ENCODE results near the gene LSM14B. TPM values are rescaled to one million over a fixed set of nuclear protein-coding genes. Genes with fewer than 3 reads are reported as not detected.

LSM14B gene
- total RNA-seq, 1 experiment from 2014 or later: 51.3 TPM

DNA sequence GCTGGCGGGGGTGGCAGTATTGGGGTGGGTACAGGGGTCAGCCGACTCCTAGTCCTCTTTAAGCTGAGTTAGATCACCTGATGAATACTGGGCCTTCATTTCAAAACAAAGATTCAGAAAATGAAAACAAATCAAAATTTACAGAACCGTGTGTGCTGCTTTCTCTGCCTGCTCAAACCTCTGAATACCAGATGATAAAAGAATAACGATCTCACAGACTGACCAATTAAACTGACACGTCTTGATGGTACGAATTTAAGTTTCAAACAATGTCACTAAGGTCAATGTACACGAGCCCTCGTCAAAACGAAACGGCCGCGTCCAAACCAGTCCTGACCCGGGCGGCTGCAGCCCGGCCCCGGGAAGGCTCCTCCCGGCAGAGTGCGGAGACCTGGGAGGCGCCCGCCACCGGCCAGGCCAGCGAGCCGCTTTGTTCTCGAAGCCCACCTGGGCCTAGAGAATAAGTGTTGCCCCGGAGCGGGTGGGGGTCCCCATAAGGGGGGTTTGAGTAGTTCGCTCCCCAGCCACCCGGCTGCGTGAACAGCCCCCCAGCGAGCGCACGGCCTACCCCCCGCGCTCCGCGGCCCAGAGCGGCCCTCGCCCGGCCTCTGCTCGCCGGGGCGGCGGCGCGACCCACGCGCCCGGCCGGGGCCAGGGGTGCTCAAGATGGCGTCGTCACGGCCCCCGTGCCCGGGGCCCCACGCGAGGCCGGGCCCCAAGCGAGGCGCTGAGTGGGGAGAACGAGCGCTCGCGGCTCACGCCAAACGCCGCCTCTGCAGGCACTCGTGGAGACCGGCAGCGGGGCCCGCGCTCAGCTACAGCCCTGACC, 20.2 kb downstream of the LSM14B start:
- H2AFZ ChIP-seq (ENCODE audit: low read depth, low read length, poor library complexity, severe bottlenecking): no peak overlapping the region
- ChIA-PET RAD21 (ENCODE audit: low non-redundant PET in 1 of 2, low total read pairs in 2 of 2, uncharacterized antibody in 2 of 2, unreplicated experiment in 2 of 2) (no interaction called here), CTCF (interaction anchor here (0.7 to 1.7 kb wide), 3 partner anchors 14 to 131 kb away, joined by 3 to 5 read pairs (median 4); no protein-coding TSS in a partner anchor), POLR2A (no interaction called here)
- no peaks in the 10 kb centered on the region for H3K27me3 ChIP-seq (ENCODE audit: insufficient read depth, low read length)
- intact Hi-C loops (cut with micrococcal nuclease): no loop called here
- DNase-seq (ENCODE audit: low read depth, low spot score): no peak
- no peaks in the 10 kb centered on the region for H3K9me2 ChIP-seq (ENCODE audit: insufficient read depth)
- BruUV-seq (replicated peaks): no TSS peak
- TF ChIP-seq, protein P1, sequence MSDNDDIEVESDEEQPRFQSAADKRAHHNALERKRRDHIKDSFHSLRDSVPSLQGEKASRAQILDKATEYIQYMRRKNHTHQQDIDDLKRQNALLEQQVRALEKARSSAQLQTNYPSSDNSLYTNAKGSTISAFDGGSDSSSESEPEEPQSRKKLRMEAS (IDR thresholded peaks at IDR 0.05): no peak
- no peak for TF ChIP-seq ZNF274 (IDR thresholded peaks at IDR 0.05; ENCODE audit: low read depth, low read length)
- TF ChIP-seq EZH2 (IDR thresholded peaks at IDR 0.05): no peak
- peaks cover 89% of the 10 kb centered on the region for H3K79me2 ChIP-seq (ENCODE audit: insufficient read depth, low read length)
- peaks cover 27 to 54% of the 10 kb centered on the region in 2 experiments for H3K36me3 ChIP-seq (ENCODE audit: control insufficient read depth in 1 of 2, insufficient read depth in 2 of 2, low read length in 2 of 2)
- peak overlapping the region; percentile 65 to 87 for H3K4me3 ChIP-seq (replicated peaks in 1 of 2; ENCODE audit: low read depth in 1 of 2, low read length in 2 of 2)
- peak overlapping the region; percentile 91 for H3K9ac ChIP-seq (ENCODE audit: low read length)
- H3K27ac ChIP-seq (ENCODE audit: low read depth, low read length): peak overlapping the region; percentile 97
- peaks cover 13 to 23% of the 10 kb centered on the region in 2 experiments for H3K4me1 ChIP-seq (ENCODE audit: control insufficient read depth in 1 of 2, insufficient read depth in 2 of 2, low read length in 2 of 2)
- no peaks in the 10 kb centered on the region for H3K9me3 ChIP-seq (ENCODE audit: control insufficient read depth in 1 of 2, insufficient read depth in 1 of 2, low read depth in 1 of 2, low read length in 2 of 2)
- peak; percentile 6 for ATAC-seq
- H3K4me2 ChIP-seq (ENCODE audit: low read length): peak overlapping the region; percentile 90
- H4K20me1 ChIP-seq (ENCODE audit: insufficient read depth): peaks cover 38% of the 10 kb centered on the region; the same call in 1 of the 2 replicates

DNA sequence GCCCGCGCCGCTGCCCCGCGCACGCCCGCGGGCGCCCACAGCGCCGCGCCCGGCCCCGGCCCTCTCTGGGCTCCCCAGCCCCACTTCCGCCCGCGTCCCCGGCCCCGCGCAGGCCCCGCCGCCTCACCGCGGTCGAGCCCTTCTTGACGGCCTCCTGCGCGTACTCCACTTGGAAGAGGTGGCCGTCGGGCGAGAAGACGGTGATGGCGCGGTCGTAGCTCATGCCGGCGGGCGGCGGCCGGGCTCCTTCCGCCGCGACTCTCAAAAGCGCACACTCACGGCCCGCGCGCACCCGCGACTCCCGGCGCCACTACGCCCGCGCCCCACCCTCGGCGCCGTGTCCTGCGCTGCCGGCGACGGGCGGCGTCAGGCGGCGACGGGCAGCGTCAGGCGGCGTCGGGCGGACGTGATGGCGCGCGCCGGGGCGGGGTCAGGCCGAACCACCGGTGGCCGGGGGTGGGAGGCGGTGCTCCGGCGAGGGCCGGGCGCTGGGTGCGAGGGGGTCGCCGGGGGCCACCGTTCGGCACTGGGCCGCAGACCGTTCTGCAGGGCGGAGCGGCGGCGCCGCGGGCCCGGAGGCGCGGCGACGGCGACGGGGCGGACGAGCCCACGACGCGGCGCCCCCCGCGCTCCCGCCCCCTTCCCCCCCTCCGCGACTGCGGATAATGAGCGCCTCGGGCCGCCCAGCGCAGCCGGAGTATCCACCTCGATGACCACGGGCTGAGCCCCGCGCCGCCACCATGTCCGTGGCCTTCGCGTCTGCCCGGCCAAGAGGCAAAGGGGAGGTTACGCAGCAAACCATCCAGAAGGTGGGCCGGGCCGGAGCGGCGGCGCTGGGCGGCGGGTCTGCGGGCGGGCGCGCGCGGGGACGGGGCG, 21.0 kb downstream of the LSM14B start, which contains the start of the genes PSMA7 and SS18L1:
Gene PSMA7 (minus strand): TSS at position 314 of the 876 bp plus-strand sequence. CDS start 91 bp downstream, at position 223.
Gene SS18L1 (plus strand): TSS at position 689 of the 876 bp plus-strand sequence. CDS start 52 bp downstream, at position 741.
- H3K27ac ChIP-seq (ENCODE audit: low read depth, low read length): peak within 1 kb of the TSS; percentile 97
- intact Hi-C loops (cut with micrococcal nuclease): no loop called here
- H3K27me3 ChIP-seq (ENCODE audit: insufficient read depth, low read length): no peaks in the 10 kb centered on the region
- no peaks in the 10 kb centered on the region for H3K9me2 ChIP-seq (ENCODE audit: insufficient read depth)
- H4K20me1 ChIP-seq (ENCODE audit: insufficient read depth): peaks cover 35% of the 10 kb centered on the region; the same call in 1 of the 2 replicates
- CTCF ChIA-PET: interaction anchor here (0.7 kb wide), 1 partner anchor 132 kb away, joined by 3 read pairs; no protein-coding TSS in a partner anchor
- peak within 1 kb of the TSS; percentile 91 for H3K9ac ChIP-seq (ENCODE audit: low read length)
- H3K79me2 ChIP-seq (ENCODE audit: insufficient read depth, low read length): peaks cover 88% of the 10 kb centered on the region
- no peak within 1 kb of the TSS for H2AFZ ChIP-seq (ENCODE audit: low read depth, low read length, poor library complexity, severe bottlenecking)
- TF ChIP-seq TCF7L2 (IDR thresholded peaks at IDR 0.05; ENCODE audit: borderline replicate concordance, extremely low read depth, insufficient read depth, insufficient read length): no peak
- peak; percentile 54; the same call in 1 of the 2 replicates for TF ChIP-seq SP1 (IDR thresholded peaks at IDR 0.05; ENCODE audit: low read depth)
- TF ChIP-seq, protein P2, sequence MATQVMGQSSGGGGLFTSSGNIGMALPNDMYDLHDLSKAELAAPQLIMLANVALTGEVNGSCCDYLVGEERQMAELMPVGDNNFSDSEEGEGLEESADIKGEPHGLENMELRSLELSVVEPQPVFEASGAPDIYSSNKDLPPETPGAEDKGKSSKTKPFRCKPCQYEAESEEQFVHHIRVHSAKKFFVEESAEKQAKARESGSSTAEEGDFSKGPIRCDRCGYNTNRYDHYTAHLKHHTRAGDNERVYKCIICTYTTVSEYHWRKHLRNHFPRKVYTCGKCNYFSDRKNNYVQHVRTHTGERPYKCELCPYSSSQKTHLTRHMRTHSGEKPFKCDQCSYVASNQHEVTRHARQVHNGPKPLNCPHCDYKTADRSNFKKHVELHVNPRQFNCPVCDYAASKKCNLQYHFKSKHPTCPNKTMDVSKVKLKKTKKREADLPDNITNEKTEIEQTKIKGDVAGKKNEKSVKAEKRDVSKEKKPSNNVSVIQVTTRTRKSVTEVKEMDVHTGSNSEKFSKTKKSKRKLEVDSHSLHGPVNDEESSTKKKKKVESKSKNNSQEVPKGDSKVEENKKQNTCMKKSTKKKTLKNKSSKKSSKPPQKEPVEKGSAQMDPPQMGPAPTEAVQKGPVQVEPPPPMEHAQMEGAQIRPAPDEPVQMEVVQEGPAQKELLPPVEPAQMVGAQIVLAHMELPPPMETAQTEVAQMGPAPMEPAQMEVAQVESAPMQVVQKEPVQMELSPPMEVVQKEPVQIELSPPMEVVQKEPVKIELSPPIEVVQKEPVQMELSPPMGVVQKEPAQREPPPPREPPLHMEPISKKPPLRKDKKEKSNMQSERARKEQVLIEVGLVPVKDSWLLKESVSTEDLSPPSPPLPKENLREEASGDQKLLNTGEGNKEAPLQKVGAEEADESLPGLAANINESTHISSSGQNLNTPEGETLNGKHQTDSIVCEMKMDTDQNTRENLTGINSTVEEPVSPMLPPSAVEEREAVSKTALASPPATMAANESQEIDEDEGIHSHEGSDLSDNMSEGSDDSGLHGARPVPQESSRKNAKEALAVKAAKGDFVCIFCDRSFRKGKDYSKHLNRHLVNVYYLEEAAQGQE (IDR thresholded peaks at IDR 0.05; ENCODE audit: low read depth): no peak
- TF ChIP-seq POLR2A (IDR thresholded peaks at IDR 0.05; ENCODE audit: borderline replicate concordance, extremely low read depth, insufficient read depth, insufficient read length): peak; percentile 64
- peak; percentile 73 for TF ChIP-seq POLR2AphosphoS5 (IDR thresholded peaks at IDR 0.05; ENCODE audit: low read depth, low read length)
- TF ChIP-seq YY1 (IDR thresholded peaks at IDR 0.05; ENCODE audit: extremely low read depth, insufficient replicate concordance, low read depth, low read length): peak; percentile 66
- peak; percentile 85 for TF ChIP-seq SIN3A (IDR thresholded peaks at IDR 0.05; ENCODE audit: low read depth)
- peak; percentile 97 for TF ChIP-seq ZFX (IDR thresholded peaks at IDR 0.05)
- TF ChIP-seq, protein P1 (IDR thresholded peaks at IDR 0.05): no peak; the same call in 1 of the 2 replicates
- no peak for TF ChIP-seq EZH2phosphoT487 (IDR thresholded peaks at IDR 0.05; ENCODE audit: borderline replicate concordance)
- peaks cover 21 to 46% of the 10 kb centered on the region in 2 experiments for H3K36me3 ChIP-seq (ENCODE audit: control insufficient read depth in 1 of 2, insufficient read depth in 2 of 2, low read length in 2 of 2)
- H3K9me3 ChIP-seq (ENCODE audit: control insufficient read depth in 1 of 2, insufficient read depth in 1 of 2, low read depth in 1 of 2, low read length in 2 of 2): no peaks in the 10 kb centered on the region
- ATAC-seq: peak; percentile 87
- BruUV-seq (replicated peaks): no TSS peak
- H3K4me3 ChIP-seq (replicated peaks in 1 of 2; ENCODE audit: low read depth in 1 of 2, low read length in 2 of 2): peak within 1 kb of the TSS; percentile 73 to 87
- peak within 1 kb of the TSS; percentile 95 for H3K4me2 ChIP-seq (ENCODE audit: low read length)
- DNase-seq (ENCODE audit: low read depth, low spot score): peak; percentile 50
- POLR2A ChIA-PET: no interaction called here
- peaks cover 13 to 23% of the 10 kb centered on the region in 2 experiments for H3K4me1 ChIP-seq (ENCODE audit: control insufficient read depth in 1 of 2, insufficient read depth in 2 of 2, low read length in 2 of 2)
- RAD21 ChIA-PET (ENCODE audit: low non-redundant PET in 1 of 2, low total read pairs in 2 of 2, uncharacterized antibody in 2 of 2, unreplicated experiment in 2 of 2): no interaction called here
